H1 (cell line): ENCODE measurements around the gene COQ8B. TPM values are rescaled to one million over a fixed set of nuclear protein-coding genes. Genes with fewer than 3 reads are reported as not detected.

Experiments
- CTCF ChIA-PET: fragments of 300-600 bp; sonication (Branson Sonifier 250); formaldehyde crosslinking; loops from one replicate; lab custom pipeline; 2021; ENCODE audit not compliant: partially characterized antibody; lab: Charles Lee
- POLR2A ChIA-PET: fragments of 300-600 bp; sonication (Branson Sonifier 250); formaldehyde crosslinking; loops from one replicate; lab custom pipeline; 2021; ENCODE audit warnings: inconsistent platforms; ENCODE audit not compliant: partially characterized antibody; lab: Charles Lee
- DNase-seq, 2 experiments: peaks; one replicate each; pipeline versions ENCODE4 v3.0.0 to v3.0.0-alpha.2; 2010 to 2022; ENCODE audit warnings: low spot score in 2 of 2, low read depth in 1 of 2, mixed read lengths in 1 of 2
- FAIRE-seq: peaks from 2 replicates; lab custom pipeline; 2011; peaks lifted over from hg19 to GRCh38; lab: Jason Lieb, UNC
- H2AFZ ChIP-seq: 2 replicates; pipeline ENCODE4 v1.8.1; 2012; ENCODE audit warnings: low read length, inconsistent platforms
- H2AK5ac ChIP-seq: 2 replicates; pipeline ENCODE4 v1.6.1; 2013; ENCODE audit warnings: low read depth, low read length
- H2BK120ac ChIP-seq: replicated peaks from 2 replicates; pipeline ENCODE3; 2013; ENCODE audit warnings: low read depth, low read length, inconsistent platforms
- H2BK12ac ChIP-seq: 2 replicates; pipeline ENCODE4 v1.6.1; 2013; ENCODE audit warnings: low read depth, low read length
- H2BK15ac ChIP-seq: 2 replicates; pipeline ENCODE4 v1.6.1; 2013; ENCODE audit warnings: low read length
- H2BK20ac ChIP-seq: 2 replicates; pipeline ENCODE4 v1.6.1; 2013; ENCODE audit warnings: low read length
- H2BK5ac ChIP-seq: 2 replicates; pipeline ENCODE4 v1.6.1; 2013; ENCODE audit warnings: low read depth, low read length
- H3K14ac ChIP-seq: 2 replicates; pipeline ENCODE4 v1.6.1; 2013; ENCODE audit warnings: inconsistent platforms; ENCODE audit not compliant: insufficient read length
- H3K18ac ChIP-seq: 2 replicates; pipeline ENCODE4 v1.6.1; 2013; ENCODE audit warnings: low read length; ENCODE audit errors: extremely low read depth
- H3K23ac ChIP-seq: 2 replicates; pipeline ENCODE4 v1.6.1; 2013; ENCODE audit warnings: inconsistent platforms; ENCODE audit not compliant: insufficient read length
- H3K23me2 ChIP-seq: 2 replicates; pipeline ENCODE4 v1.6.1; 2013; ENCODE audit warnings: low read depth, low read length
- H3K27ac ChIP-seq: 2 replicates; pipeline ENCODE4 v1.6.1; 2011; ENCODE audit warnings: low read depth, low read length, inconsistent platforms
- H3K27me3 ChIP-seq, 4 experiments: replicated peaks in 1 of 4; 1 replicate in 1 of 4; 2 replicates in 3 of 4; pipeline versions ENCODE4 v1.6.1 to v1.8.1; 2011 to 2013; ENCODE audit warnings: low read length in 3 of 4, mild to moderate bottlenecking in 3 of 4, inconsistent platforms in 2 of 4, mixed read lengths in 2 of 4, moderate library complexity in 1 of 4; ENCODE audit not compliant: control insufficient read depth in 3 of 4, insufficient read depth in 3 of 4; ENCODE audit errors: extremely low read depth in 1 of 4
- H3K36me3 ChIP-seq, 4 experiments: 2 replicates each; pipeline versions ENCODE4 v1.6.1 to v1.8.1; 2011 to 2013; ENCODE audit warnings: mild to moderate bottlenecking in 4 of 4, low read length in 3 of 4, moderate library complexity in 2 of 4, control low read depth in 1 of 4, inconsistent platforms in 1 of 4; ENCODE audit not compliant: insufficient read depth in 4 of 4, control insufficient read depth in 2 of 4
- H3K4ac ChIP-seq: replicated peaks from 2 replicates; pipeline ENCODE3; 2013; ENCODE audit warnings: low read length, low read depth, mixed read lengths, inconsistent platforms; ENCODE audit not compliant: insufficient read length
- H3K4me1 ChIP-seq, 4 experiments: replicated peaks in 1 of 4; 1 replicate in 1 of 4; 2 replicates in 3 of 4; pipeline versions ENCODE4 v1.6.1 to v1.8.1; 2011 to 2013; ENCODE audit warnings: low read length in 3 of 4, inconsistent platforms in 2 of 4, mixed read lengths in 1 of 4; ENCODE audit not compliant: insufficient read depth in 4 of 4, control insufficient read depth in 3 of 4
- H3K4me2 ChIP-seq, 2 experiments: 2 replicates each; pipeline versions ENCODE4 v1.6.1 to v1.8.1; 2011 to 2013; ENCODE audit warnings: low read depth in 2 of 2, low read length in 2 of 2, control low read depth in 1 of 2, inconsistent platforms in 1 of 2, mild to moderate bottlenecking in 1 of 2; ENCODE audit not compliant: insufficient read depth in 1 of 2
- H3K4me3 ChIP-seq, 4 experiments: fragments of 200-600, 300-600 bp in 1 of 4; sonication (generic), shearing (Covaris generic), sonication (Bioruptor Twin) in 1 of 4; 2 replicates each; pipeline versions ENCODE4 v1.5.1 to v1.8.1; 2011 to 2016; ENCODE audit warnings: low read length in 4 of 4, low read depth in 3 of 4, control low read depth in 2 of 4, inconsistent platforms in 2 of 4, mild to moderate bottlenecking in 2 of 4, mixed read lengths in 1 of 4, moderate library complexity in 1 of 4; ENCODE audit not compliant: insufficient read depth in 2 of 4; ENCODE audit errors: extremely low read depth in 1 of 4
- H3K56ac ChIP-seq: replicated peaks from 2 replicates; pipeline ENCODE3; 2013; ENCODE audit warnings: low read depth, mild to moderate bottlenecking, mixed read lengths, low read length, inconsistent platforms; ENCODE audit not compliant: insufficient read length
- H3K79me1 ChIP-seq: 2 replicates; pipeline ENCODE4 v1.6.1; 2013; ENCODE audit warnings: low read depth, low read length, control low read depth
- H3K79me2 ChIP-seq, 2 experiments: 2 replicates each; pipeline versions ENCODE4 v1.6.1 to v1.8.1; 2012 to 2013; ENCODE audit warnings: low read length in 2 of 2, mild to moderate bottlenecking in 2 of 2, inconsistent platforms in 1 of 2; ENCODE audit not compliant: insufficient read depth in 2 of 2, control insufficient read depth in 1 of 2
- H3K9ac ChIP-seq, 4 experiments: replicated peaks in 1 of 4; 1 replicate in 1 of 4; 2 replicates in 3 of 4; pipeline versions ENCODE4 v1.6.1 to v1.8.1; 2011 to 2013; ENCODE audit warnings: low read depth in 3 of 4, low read length in 3 of 4, control low read depth in 2 of 4, mild to moderate bottlenecking in 2 of 4, moderate library complexity in 2 of 4, inconsistent platforms in 1 of 4; ENCODE audit errors: extremely low read depth in 1 of 4
- H3K9me3 ChIP-seq, 2 experiments: 2 replicates each; pipeline versions ENCODE4 v1.6.1 to v1.8.1; 2012 to 2013; ENCODE audit warnings: mild to moderate bottlenecking in 2 of 2, moderate library complexity in 2 of 2, control low read depth in 1 of 2, inconsistent platforms in 1 of 2, low read depth in 1 of 2, low read length in 1 of 2, mixed read lengths in 1 of 2; ENCODE audit not compliant: insufficient read depth in 2 of 2
- H4K20me1 ChIP-seq, 2 experiments: replicated peaks in 1 of 2; 2 replicates each; pipeline versions ENCODE3 to v1.8.1; 2011 to 2013; ENCODE audit warnings: inconsistent platforms in 2 of 2, low read length in 2 of 2, mild to moderate bottlenecking in 1 of 2; ENCODE audit not compliant: insufficient read depth in 2 of 2, control insufficient read depth in 1 of 2
- H4K5ac ChIP-seq: 2 replicates; pipeline ENCODE4 v1.6.1; 2013; ENCODE audit warnings: low read length, low read depth, mixed read lengths, inconsistent platforms; ENCODE audit not compliant: insufficient read length
- H4K8ac ChIP-seq: 2 replicates; pipeline ENCODE4 v1.8.0; 2013; ENCODE audit warnings: mild to moderate bottlenecking, moderate library complexity, low read length, inconsistent platforms; ENCODE audit not compliant: insufficient read depth; ENCODE audit errors: extremely low read depth
- H4K91ac ChIP-seq: replicated peaks from 2 replicates; pipeline ENCODE3; 2013; ENCODE audit warnings: low read length, mixed read lengths, inconsistent platforms; ENCODE audit not compliant: insufficient read length
- BCL11A ChIP-seq, 2 experiments: IDR thresholded peaks; one replicate each; pipeline ENCODE4 v1.6.1; 2011; ENCODE audit warnings: low read depth in 2 of 2, low read length in 2 of 2, mild to moderate bottlenecking in 2 of 2
- CBX5 ChIP-seq: fragments of 300-800, 300-1000 bp; sonication (generic); IDR thresholded peaks from 2 replicates; pipeline ENCODE4 v1.7.1; 2016; ENCODE audit warnings: antibody characterized with exemption, low read length, low read depth
- CHD1 ChIP-seq: IDR thresholded peaks from 2 replicates; pipeline ENCODE4 v1.6.1; 2012; ENCODE audit warnings: low read depth, low read length, improper control_type of control experiment
- EGR1 ChIP-seq: IDR thresholded peaks from 2 replicates; pipeline ENCODE4 v1.6.1; 2011; ENCODE audit warnings: low read depth, low read length, borderline replicate concordance
- KDM4A ChIP-seq: IDR thresholded peaks from one replicate; pipeline ENCODE4 v1.7.1; 2012; ENCODE audit warnings: low read depth, mild to moderate bottlenecking, moderate library complexity, low read length, inconsistent platforms; ENCODE audit not compliant: severe bottlenecking
- SIRT6 ChIP-seq: IDR thresholded peaks from one replicate; pipeline ENCODE4 v1.7.1; 2012; ENCODE audit warnings: low read length, inconsistent platforms
- TEAD4 ChIP-seq: IDR thresholded peaks from 2 replicates; pipeline ENCODE4 v1.6.1; 2012; ENCODE audit warnings: low read depth, low read length, inconsistent platforms, mixed read lengths
- ZNF274 ChIP-seq: IDR thresholded peaks from 2 replicates; pipeline ENCODE4 v1.7.0; 2012; ENCODE audit warnings: low read length, borderline replicate concordance; ENCODE audit errors: extremely low read depth
- WGBS, 2 experiments: shearing (Covaris generic) in 1 of 2; methylation state at CpG; one replicate each; pipeline versions ENCODE4 v1.1.6 to v1.1.7; 2013 to 2015; ENCODE audit warnings: low lambda C conversion rate in 2 of 2, mixed read lengths in 2 of 2, inconsistent platforms in 1 of 2, low coverage in 1 of 2, missing lambda C conversion rate in 1 of 2; ENCODE audit not compliant: insufficient replicate concordance in 2 of 2, insufficient coverage in 1 of 2, insufficient read length in 1 of 2; ENCODE audit errors: extremely low coverage in 1 of 2, missing lambda C conversion rate in 1 of 2; 5-methylcytosine and 5-hydroxymethylcytosine counted together
- polyA plus RNA-seq, 7 experiments: library from polyadenylated mRNA; depleted of rRNA in 3 of 7; stranded (reverse) in 5 of 7; unstranded in 2 of 7; fragments of >200 nt in 5 of 7; fragments of 200-250 nt in 2 of 7; gene quantifications; 1 replicate in 5 of 7; 2 replicates in 1 of 7; 4 replicates in 1 of 7; pipeline versions ENCODE4 v1.2.1 to v1.2.3, GENCODE V29; 2011 to 2013; ENCODE audit warnings: missing spikeins in 2 of 7, mixed read lengths in 2 of 7
- total RNA-seq: library from RNA; stranded (reverse); fragmentation: NEBNext Ultra II Directional; extraction: Animal tissue kit (Norgen Biotek cat#: 25700); gene quantifications from 2 replicates; pipeline ENCODE4 v1.2.1, GENCODE V29; 2021

The COQ8B gene
- total and polyA plus RNA-seq, 2 of the 8 experiments (the other 6 are each of a cell fraction or from before 2014, with no cell fraction given) = 41.7 to 46.1 TPM

GRCh38 chr19:40709817-40710216, 6.9 kb downstream of the COQ8B start:
- no peak overlapping the region for H3K23ac ChIP-seq
- ChIA-PET CTCF (interaction anchor here (0.6 to 0.9 kb wide), 2 partner anchors 15 to 46 kb away, joined by 3 read pairs; no protein-coding TSS in a partner anchor), POLR2A (interaction anchor here (0.6 to 1.4 kb wide), 3 partner anchors 10 to 439 kb away, joined by 3 to 4 read pairs (median 3); no protein-coding TSS in a partner anchor)
- H3K4me3 ChIP-seq = no peak overlapping the region
- H3K18ac ChIP-seq = no peak overlapping the region
- no peak overlapping the region for H2AFZ ChIP-seq
- H2BK15ac ChIP-seq = no peak overlapping the region
- no peak overlapping the region for H2BK12ac ChIP-seq
- H3K9me3 ChIP-seq = no peaks in the 10 kb centered on the region
- no peak overlapping the region for H4K5ac ChIP-seq
- no peak overlapping the region for H4K91ac ChIP-seq
- FAIRE-seq (no peak), DNase-seq (no peak)
- H2BK20ac ChIP-seq = no peak overlapping the region
- WGBS, 2 experiments = 94% methylated on average over 5 of the region's 5 CpGs; no CpG with 5 or more reads in 1 of the 2 experiments
- H2AK5ac ChIP-seq = no peak overlapping the region
- H4K20me1 ChIP-seq = peaks cover 0 to 3% of the 10 kb centered on the region in 2 experiments
- no peaks in the 10 kb centered on the region for H3K79me1 ChIP-seq
- H2BK5ac ChIP-seq = no peak overlapping the region
- H3K9ac ChIP-seq = no peak overlapping the region
- peaks cover 0 to 5% (median 2%) of the 10 kb centered on the region in 4 experiments; a peak in 4 of 7 replicates for H3K4me1 ChIP-seq
- H2BK120ac ChIP-seq = no peak overlapping the region
- H3K79me2 ChIP-seq = no peaks in the 10 kb centered on the region
- H3K36me3 ChIP-seq = peaks cover 11 to 35% (median 18%) of the 10 kb centered on the region in 4 experiments; a peak in 7 of 8 replicates
- H3K27ac ChIP-seq = no peak overlapping the region
- no peaks in the 10 kb centered on the region for H3K27me3 ChIP-seq
- H3K23me2 ChIP-seq = peaks cover 3% of the 10 kb centered on the region; the same call in 1 of the 2 replicates
- TF ChIP-seq CBX5 (no peak), EGR1 (no peak), CHD1 (no peak), KDM4A (no peak), TEAD4 (no peak), ZNF274 (no peak), SIRT6 (no peak), BCL11A (IDR thresholded peaks at IDR 0.05; ENCODE audit: low read depth in 2 of 2, low read length in 2 of 2) (no peak)
- no peak overlapping the region for H4K8ac ChIP-seq
- no peak overlapping the region for H3K56ac ChIP-seq
- H3K4me2 ChIP-seq = no peak overlapping the region
- H3K14ac ChIP-seq = no peak overlapping the region
- H3K4ac ChIP-seq = no peak overlapping the region
